ENCODE data around the gene ST8SIA2.

Gene ST8SIA2

DNA sequence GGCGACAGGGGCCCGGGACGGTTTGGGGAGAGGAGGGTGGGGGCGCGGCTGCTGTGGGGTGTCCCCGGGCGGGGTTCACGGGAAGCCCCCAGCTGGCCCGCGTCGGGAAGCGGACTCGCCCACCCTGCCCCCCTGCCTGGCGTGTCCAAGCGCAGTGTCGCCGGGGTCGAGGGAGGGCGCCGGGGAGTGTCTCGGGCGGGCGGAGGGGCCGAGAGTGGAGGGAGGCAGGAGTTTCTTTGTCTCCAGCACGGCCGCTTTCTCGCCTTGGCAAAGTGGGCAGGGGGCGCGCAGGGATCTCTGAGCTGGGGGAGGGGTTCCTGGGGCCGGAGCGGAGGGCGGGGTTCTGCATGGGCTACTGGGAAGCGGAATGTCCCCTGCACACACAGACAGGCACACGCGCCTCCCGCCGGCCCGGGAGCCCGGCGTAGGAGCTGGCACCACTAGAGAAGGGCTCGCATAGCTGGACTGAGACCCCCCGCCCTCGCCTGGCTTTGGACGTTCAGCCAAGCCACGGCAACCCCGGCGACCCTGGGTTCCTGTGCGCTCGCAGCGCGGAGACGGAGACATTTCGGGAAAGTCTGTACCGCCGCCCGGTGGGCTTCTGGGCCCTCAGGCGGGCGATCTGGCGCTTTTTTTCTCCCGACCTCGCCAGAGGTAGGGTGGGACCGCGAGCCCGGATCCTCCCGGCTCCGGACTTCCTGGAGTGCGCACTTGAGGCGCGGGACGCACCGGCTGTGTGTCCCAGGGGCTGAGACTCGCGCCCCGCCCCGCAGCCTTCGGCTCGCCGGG, 822 bp downstream of the ST8SIA2 start:
- TF ChIP-seq, protein P1, sequence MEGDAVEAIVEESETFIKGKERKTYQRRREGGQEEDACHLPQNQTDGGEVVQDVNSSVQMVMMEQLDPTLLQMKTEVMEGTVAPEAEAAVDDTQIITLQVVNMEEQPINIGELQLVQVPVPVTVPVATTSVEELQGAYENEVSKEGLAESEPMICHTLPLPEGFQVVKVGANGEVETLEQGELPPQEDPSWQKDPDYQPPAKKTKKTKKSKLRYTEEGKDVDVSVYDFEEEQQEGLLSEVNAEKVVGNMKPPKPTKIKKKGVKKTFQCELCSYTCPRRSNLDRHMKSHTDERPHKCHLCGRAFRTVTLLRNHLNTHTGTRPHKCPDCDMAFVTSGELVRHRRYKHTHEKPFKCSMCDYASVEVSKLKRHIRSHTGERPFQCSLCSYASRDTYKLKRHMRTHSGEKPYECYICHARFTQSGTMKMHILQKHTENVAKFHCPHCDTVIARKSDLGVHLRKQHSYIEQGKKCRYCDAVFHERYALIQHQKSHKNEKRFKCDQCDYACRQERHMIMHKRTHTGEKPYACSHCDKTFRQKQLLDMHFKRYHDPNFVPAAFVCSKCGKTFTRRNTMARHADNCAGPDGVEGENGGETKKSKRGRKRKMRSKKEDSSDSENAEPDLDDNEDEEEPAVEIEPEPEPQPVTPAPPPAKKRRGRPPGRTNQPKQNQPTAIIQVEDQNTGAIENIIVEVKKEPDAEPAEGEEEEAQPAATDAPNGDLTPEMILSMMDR (IDR thresholded peaks at IDR 0.05; ENCODE audit: low read depth, low read length), result no peak
- H3K4me3 ChIP-seq (replicated peaks in 1 of 2; ENCODE audit: low read depth in 2 of 2, low read length in 2 of 2), result no peak overlapping the region
- DNase-seq (ENCODE audit: low read depth in 2 of 2), result no peak

DNA sequence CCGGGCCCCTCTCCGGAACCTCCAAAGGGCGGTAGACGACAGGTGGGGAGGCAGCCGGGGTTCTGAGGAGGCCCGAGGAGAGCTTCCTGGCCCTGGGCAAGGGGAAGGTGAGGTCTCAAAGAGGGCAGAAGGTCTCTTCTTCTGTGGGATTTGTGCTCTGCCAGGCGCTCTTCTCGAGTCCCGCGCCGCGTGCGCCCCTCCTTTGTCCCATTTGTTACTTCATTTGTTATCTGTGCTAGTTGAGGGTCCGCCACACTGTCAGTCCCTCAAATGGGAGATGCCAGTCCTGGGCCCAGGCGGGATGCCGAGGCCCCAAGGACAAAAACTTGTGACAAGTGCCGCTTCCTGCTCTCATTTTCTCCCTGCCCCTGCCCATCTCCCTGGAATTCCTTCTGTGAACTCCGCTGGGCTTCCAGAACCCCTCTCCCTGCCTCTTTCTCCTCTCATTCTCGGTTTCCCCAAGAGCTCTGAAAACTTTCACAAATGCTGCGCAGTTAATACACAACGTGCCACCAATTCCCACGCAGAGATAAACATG, 1.5 kb downstream of the ST8SIA2 start:
- no peak overlapping the region for H3K4me3 ChIP-seq (replicated peaks in 1 of 2; ENCODE audit: low read depth in 2 of 2, low read length in 2 of 2)
- DNase-seq (ENCODE audit: low read depth in 2 of 2), result no peak
- TF ChIP-seq, protein P1 (IDR thresholded peaks at IDR 0.05; ENCODE audit: low read depth, low read length), result no peak

DNA sequence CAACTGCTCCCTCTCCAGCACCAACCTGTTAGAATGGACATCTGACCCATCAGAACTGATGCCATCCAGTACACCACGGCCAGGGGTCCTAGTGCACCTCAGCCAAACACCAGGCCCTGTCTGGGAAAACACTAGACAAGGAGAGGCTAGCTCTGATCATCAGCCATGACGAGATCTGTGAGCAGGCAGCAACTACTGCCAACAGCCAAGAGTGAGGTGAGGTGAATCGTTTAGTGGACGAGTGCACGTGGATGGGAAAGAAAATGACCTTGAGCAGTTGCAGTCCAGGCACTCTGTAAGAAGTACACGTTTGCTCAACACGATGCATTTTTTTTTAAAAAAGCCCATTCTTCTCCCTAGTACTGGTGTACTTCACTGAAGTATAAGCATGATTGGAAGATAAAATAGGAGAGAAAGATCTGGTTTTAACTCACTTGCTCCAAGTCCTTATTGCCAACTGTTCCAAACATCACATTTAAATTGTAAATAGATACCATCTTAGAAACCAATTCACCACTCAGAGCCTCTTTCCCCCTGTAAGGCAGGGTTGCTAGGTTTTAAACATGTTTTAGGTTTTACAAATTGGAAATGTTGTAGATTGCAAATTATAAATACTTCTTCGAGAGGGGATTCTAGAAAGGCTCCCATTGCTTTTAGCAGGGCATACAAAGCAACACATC, 5.7 kb downstream of the ST8SIA2 start:
- DNase-seq (ENCODE audit: low read depth in 2 of 2), result no peak
- TF ChIP-seq, protein P1 (IDR thresholded peaks at IDR 0.05; ENCODE audit: low read depth, low read length), result no peak
- no peak overlapping the region for H3K4me3 ChIP-seq (replicated peaks in 1 of 2; ENCODE audit: low read depth in 2 of 2, low read length in 2 of 2)

DNA sequence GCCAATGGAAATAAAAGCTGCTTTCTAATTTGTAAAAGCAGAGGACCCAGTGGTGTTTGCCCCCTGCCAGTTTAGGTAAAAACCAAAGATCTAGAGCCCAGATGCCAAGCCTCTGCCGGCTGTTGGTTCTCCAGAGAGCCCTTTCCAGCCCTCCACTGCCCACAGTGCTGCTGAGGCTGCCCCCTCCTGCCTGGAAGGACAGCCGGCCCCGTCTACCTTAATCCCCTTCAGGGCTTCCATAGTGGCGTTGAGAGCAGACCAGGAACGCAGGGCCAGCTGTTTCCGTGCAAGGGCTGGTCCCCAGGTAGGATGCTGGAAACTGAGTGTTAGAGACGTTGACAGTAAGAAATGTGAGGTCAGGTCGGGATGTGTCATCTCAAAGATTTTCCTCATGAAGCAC, 6.9 kb downstream of the ST8SIA2 start:
- no peak for DNase-seq (ENCODE audit: low read depth in 2 of 2)
- no peak overlapping the region for H3K4me3 ChIP-seq (replicated peaks in 1 of 2; ENCODE audit: low read depth in 2 of 2, low read length in 2 of 2)
- TF ChIP-seq, protein P1 (IDR thresholded peaks at IDR 0.05; ENCODE audit: low read depth, low read length), result no peak

DNA sequence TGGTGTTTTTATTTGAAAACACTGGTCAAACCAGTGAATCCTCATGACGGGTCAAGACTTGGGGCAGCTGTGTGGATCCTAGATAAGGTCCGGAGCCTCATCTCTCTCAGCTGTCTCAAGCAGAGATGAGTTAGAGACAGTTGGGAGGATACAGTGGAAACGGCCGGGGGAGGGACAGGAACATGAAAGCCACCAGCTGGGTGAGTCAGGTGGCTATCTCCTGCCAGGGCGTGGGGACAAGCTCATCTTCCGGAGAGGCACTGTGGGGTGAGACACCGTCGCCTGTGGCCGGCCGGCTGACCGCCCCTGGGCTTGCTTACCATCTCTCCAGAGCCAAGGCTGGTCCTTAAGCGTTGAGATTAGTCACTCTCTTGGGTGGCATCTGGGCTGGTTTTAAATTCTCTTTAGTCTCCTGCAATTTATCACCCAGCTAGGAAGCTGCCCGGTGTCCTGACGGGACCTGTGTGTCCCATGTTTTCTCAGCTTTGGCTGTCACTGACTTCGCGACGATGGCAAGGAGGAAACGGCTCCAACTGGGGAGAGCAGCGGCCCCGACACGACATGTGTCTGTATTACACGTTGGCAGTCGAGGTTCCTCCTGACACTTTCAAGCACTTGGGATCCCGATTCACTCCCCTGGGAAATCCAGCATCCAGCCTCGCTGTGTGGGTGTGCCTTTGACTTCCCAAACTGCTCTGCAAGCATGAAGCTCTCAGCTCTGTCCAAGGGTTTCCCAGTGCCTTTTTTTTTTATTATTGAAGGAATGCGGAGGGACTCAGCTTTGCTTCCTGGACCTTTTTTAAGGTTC, 7.5 kb downstream of the ST8SIA2 start:
- DNase-seq (ENCODE audit: low read depth in 2 of 2), result no peak
- TF ChIP-seq, protein P1 (IDR thresholded peaks at IDR 0.05; ENCODE audit: low read depth, low read length), result no peak
- no peak overlapping the region for H3K4me3 ChIP-seq (replicated peaks in 1 of 2; ENCODE audit: low read depth in 2 of 2, low read length in 2 of 2)

DNA sequence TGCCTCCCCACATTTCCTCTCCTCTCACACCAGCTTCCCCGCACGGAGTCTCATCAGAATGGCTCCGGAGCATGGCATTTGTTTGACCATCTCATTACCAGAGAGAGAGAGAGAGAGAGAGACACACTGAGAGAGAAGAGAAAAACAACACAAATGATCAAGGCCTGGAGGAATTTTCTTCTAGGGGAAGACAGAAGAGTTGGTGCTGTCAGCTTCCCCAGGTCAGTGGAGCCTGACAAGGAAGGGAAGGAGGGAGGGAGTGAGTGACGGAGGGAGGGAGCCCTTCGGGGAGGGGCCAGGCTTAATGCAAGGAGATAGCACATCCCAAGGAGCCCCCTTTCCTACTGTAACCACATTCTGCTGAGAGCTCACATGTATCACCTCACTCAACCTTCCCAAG, 9.1 kb downstream of the ST8SIA2 start:
- no peak overlapping the region for H3K4me3 ChIP-seq (replicated peaks in 1 of 2; ENCODE audit: low read depth in 2 of 2, low read length in 2 of 2)
- no peak for DNase-seq (ENCODE audit: low read depth in 2 of 2)
- TF ChIP-seq, protein P1 (IDR thresholded peaks at IDR 0.05; ENCODE audit: low read depth, low read length), result no peak
